HepG2 (cell line): Measurements from ENCODE around the gene TRPC4AP. TPM values are rescaled to one million over a fixed set of nuclear protein-coding genes. Genes with fewer than 3 reads are reported as not detected.

Experiments
- ARNT2 ChIP-seq: sonication (generic); formaldehyde crosslinking; IDR thresholded peaks from 2 replicates; pipeline ENCODE4 v1.8.0; 2022; ENCODE audit warnings: mild to moderate bottlenecking, low read depth, missing genetic modification reagents, moderate library complexity
- MXD4 ChIP-seq: IDR thresholded peaks from 2 replicates; pipeline ENCODE4 v1.6.1; 2016; ENCODE audit warnings: mild to moderate bottlenecking, missing biosample characterization, missing genetic modification reagents
- PHF8 ChIP-seq: sonication (generic); formaldehyde crosslinking; IDR thresholded peaks from 2 replicates; pipeline ENCODE4 v1.5.0; 2020; ENCODE audit warnings: missing genetic modification reagents
- SMARCE1 ChIP-seq: fragments of 450-650 bp; IDR thresholded peaks from 2 replicates; pipeline ENCODE4 v1.6.1; 2017; ENCODE audit warnings: borderline replicate concordance
- SOX6 ChIP-seq, 2 experiments: fragments of 450-650 bp in 1 of 2; sonication (generic) in 1 of 2; formaldehyde crosslinking in 1 of 2; IDR thresholded peaks; 2 replicates each; pipeline versions ENCODE4 v1.4.0 to v1.6.1; 2017 to 2020; ENCODE audit warnings: antibody characterized with exemption in 1 of 2, mild to moderate bottlenecking in 1 of 2, missing genetic modification reagents in 1 of 2
- TCF12 ChIP-seq, 2 experiments: fragments of 450-650 bp in 1 of 2; sonication (generic) in 1 of 2; formaldehyde crosslinking in 1 of 2; IDR thresholded peaks; 2 replicates each; pipeline versions ENCODE4 v1.6.1 to v1.8.0; 2017 to 2022; ENCODE audit warnings: antibody characterized with exemption in 1 of 2, mild to moderate bottlenecking in 1 of 2, missing genetic modification reagents in 1 of 2, moderate library complexity in 1 of 2
- U2AF1 ChIP-seq: fragments of 200-400 bp; formaldehyde crosslinking; optimal IDR thresholded peaks from 2 replicates; pipeline ENCODE3; 2017; ENCODE audit warnings: mild to moderate bottlenecking, low read depth, low read length
- ZNF329 ChIP-seq: sonication (generic); formaldehyde crosslinking; IDR thresholded peaks from 2 replicates; pipeline ENCODE4 v1.9.0; 2021; ENCODE audit warnings: low read depth, mild to moderate bottlenecking, missing genetic modification reagents
- ZNF331 ChIP-seq: sonication (generic); formaldehyde crosslinking; IDR thresholded peaks from 2 replicates; pipeline ENCODE4 v1.4.0; 2020; ENCODE audit warnings: missing genetic modification reagents
- ZNF333 ChIP-seq: sonication (generic); formaldehyde crosslinking; IDR thresholded peaks from 2 replicates; pipeline ENCODE4 v1.4.0; 2020; ENCODE audit warnings: mild to moderate bottlenecking, missing genetic modification reagents, borderline replicate concordance
- ZNF713 ChIP-seq: sonication (generic); formaldehyde crosslinking; IDR thresholded peaks from 2 replicates; pipeline ENCODE4 v1.4.0; 2020; ENCODE audit warnings: mild to moderate bottlenecking, missing genetic modification reagents
- ZNF740 ChIP-seq: sonication (generic); formaldehyde crosslinking; IDR thresholded peaks from 2 replicates; pipeline ENCODE4 v1.4.0; 2020; ENCODE audit warnings: missing genetic modification reagents
- ZNF75D ChIP-seq: sonication (generic); formaldehyde crosslinking; IDR thresholded peaks from 2 replicates; pipeline ENCODE4 v1.8.1; 2023; ENCODE audit warnings: missing genetic modification reagents, mild to moderate bottlenecking, borderline replicate concordance
- polyA plus RNA-seq, 8 experiments: library from polyadenylated mRNA; depleted of rRNA in 3 of 8; stranded (reverse) in 7 of 8; unstranded in 1 of 8; fragments of >200 nt; fragmentation: Illumina TruSeq in 4 of 8; extraction: Trizol in 4 of 8; gene quantifications; 2 replicates each; pipeline versions ENCODE4 v1.2.1 to v1.2.3, GENCODE V29; 2011 to 2016; ENCODE audit warnings: low read depth in 4 of 8, missing spikeins in 1 of 8, mixed read lengths in 1 of 8; ENCODE audit not compliant: insufficient read depth in 1 of 8
- total RNA-seq, 5 experiments: library from RNA; depleted of rRNA; stranded (reverse); fragments of >200 nt; fragmentation: Illumina TruSeq; extraction: Trizol; gene quantifications; 2 replicates each; pipeline ENCODE4 v1.2.3, GENCODE V29; 2016; ENCODE audit warnings: low read depth in 1 of 5
- TF ChIP-seq, protein P1 (sequence below): sonication (generic); formaldehyde crosslinking; IDR thresholded peaks from 2 replicates; pipeline ENCODE4 v1.5.0; 2020; ENCODE audit warnings: mild to moderate bottlenecking, missing genetic modification reagents, borderline replicate concordance
- TF ChIP-seq, protein P2 (sequence below): sonication (generic); formaldehyde crosslinking; IDR thresholded peaks from 2 replicates; pipeline ENCODE4 v1.5.1; 2020; ENCODE audit warnings: missing genetic modification reagents, mild to moderate bottlenecking, borderline replicate concordance
- TF ChIP-seq, protein P3 (sequence below): sonication (generic); formaldehyde crosslinking; IDR thresholded peaks from 2 replicates; pipeline ENCODE4 v1.5.0; 2020; ENCODE audit warnings: missing genetic modification reagents
- TF ChIP-seq, protein P4 (sequence below): sonication (generic); formaldehyde crosslinking; IDR thresholded peaks from 2 replicates; pipeline ENCODE4 v1.4.0; 2020; ENCODE audit warnings: mild to moderate bottlenecking, missing genetic modification reagents

TRPC4AP gene
- total and polyA plus RNA-seq, 2 of the 13 experiments (the other 11 are each of a cell fraction or from before 2014, with no cell fraction given), result 136 to 137 TPM

- TF ChIP-seq, protein P1, sequence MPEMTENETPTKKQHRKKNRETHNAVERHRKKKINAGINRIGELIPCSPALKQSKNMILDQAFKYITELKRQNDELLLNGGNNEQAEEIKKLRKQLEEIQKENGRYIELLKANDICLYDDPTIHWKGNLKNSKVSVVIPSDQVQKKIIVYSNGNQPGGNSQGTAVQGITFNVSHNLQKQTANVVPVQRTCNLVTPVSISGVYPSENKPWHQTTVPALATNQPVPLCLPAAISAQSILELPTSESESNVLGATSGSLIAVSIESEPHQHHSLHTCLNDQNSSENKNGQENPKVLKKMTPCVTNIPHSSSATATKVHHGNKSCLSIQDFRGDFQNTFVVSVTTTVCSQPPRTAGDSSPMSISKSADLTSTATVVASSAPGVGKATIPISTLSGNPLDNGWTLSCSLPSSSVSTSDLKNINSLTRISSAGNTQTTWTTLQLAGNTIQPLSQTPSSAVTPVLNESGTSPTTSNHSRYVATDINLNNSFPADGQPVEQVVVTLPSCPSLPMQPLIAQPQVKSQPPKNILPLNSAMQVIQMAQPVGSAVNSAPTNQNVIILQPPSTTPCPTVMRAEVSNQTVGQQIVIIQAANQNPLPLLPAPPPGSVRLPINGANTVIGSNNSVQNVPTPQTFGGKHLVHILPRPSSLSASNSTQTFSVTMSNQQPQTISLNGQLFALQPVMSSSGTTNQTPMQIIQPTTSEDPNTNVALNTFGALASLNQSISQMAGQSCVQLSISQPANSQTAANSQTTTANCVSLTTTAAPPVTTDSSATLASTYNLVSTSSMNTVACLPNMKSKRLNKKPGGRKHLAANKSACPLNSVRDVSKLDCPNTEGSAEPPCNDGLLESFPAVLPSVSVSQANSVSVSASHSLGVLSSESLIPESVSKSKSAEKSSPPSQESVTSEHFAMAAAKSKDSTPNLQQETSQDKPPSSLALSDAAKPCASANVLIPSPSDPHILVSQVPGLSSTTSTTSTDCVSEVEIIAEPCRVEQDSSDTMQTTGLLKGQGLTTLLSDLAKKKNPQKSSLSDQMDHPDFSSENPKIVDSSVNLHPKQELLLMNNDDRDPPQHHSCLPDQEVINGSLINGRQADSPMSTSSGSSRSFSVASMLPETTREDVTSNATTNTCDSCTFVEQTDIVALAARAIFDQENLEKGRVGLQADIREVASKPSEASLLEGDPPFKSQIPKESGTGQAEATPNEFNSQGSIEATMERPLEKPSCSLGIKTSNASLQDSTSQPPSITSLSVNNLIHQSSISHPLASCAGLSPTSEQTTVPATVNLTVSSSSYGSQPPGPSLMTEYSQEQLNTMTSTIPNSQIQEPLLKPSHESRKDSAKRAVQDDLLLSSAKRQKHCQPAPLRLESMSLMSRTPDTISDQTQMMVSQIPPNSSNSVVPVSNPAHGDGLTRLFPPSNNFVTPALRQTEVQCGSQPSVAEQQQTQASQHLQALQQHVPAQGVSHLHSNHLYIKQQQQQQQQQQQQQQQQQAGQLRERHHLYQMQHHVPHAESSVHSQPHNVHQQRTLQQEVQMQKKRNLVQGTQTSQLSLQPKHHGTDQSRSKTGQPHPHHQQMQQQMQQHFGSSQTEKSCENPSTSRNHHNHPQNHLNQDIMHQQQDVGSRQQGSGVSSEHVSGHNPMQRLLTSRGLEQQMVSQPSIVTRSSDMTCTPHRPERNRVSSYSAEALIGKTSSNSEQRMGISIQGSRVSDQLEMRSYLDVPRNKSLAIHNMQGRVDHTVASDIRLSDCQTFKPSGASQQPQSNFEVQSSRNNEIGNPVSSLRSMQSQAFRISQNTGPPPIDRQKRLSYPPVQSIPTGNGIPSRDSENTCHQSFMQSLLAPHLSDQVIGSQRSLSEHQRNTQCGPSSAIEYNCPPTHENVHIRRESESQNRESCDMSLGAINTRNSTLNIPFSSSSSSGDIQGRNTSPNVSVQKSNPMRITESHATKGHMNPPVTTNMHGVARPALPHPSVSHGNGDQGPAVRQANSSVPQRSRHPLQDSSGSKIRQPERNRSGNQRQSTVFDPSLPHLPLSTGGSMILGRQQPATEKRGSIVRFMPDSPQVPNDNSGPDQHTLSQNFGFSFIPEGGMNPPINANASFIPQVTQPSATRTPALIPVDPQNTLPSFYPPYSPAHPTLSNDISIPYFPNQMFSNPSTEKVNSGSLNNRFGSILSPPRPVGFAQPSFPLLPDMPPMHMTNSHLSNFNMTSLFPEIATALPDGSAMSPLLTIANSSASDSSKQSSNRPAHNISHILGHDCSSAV, result no peak; the same call in 1 of the 2 replicates
- TF ChIP-seq ARNT2 (CRISPR knock-in tag) (peak; percentile 97), TCF12 (IDR thresholded peaks at IDR 0.05) (no peak), TCF12 (CRISPR knock-in tag; IDR thresholded peaks at IDR 0.05) (peak; percentile 94), PHF8 (peak; percentile 99), ZNF333 (CRISPR knock-in tag) (peak; percentile 98), ZNF713 (CRISPR knock-in tag) (0 out of 2 replicates have a peak, but pooled peaks have one; percentile 84), ZNF329 (peak; percentile 1; the same call in 1 of the 2 replicates), MXD4 (CRISPR knock-in tag) (peak; percentile 92), SOX6 (IDR thresholded peaks at IDR 0.05) (no peak), SOX6 (CRISPR knock-in tag; IDR thresholded peaks at IDR 0.05) (peak; percentile 76), U2AF1 (peak; percentile 87), ZNF75D (no peak), ZNF740 (CRISPR knock-in tag) (peak; percentile 3), SMARCE1 (no peak), ZNF331 (CRISPR knock-in tag) (peak; percentile 94)
- TF ChIP-seq, protein P2, sequence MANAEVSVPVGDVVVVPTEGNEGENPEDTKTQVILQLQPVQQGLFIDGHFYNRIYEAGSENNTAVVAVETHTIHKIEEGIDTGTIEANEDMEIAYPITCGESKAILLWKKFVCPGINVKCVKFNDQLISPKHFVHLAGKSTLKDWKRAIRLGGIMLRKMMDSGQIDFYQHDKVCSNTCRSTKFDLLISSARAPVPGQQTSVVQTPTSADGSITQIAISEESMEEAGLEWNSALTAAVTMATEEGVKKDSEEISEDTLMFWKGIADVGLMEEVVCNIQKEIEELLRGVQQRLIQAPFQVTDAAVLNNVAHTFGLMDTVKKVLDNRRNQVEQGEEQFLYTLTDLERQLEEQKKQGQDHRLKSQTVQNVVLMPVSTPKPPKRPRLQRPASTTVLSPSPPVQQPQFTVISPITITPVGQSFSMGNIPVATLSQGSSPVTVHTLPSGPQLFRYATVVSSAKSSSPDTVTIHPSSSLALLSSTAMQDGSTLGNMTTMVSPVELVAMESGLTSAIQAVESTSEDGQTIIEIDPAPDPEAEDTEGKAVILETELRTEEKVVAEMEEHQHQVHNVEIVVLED (CRISPR knock-in tag), result peak; percentile 95
- TF ChIP-seq, protein P3, sequence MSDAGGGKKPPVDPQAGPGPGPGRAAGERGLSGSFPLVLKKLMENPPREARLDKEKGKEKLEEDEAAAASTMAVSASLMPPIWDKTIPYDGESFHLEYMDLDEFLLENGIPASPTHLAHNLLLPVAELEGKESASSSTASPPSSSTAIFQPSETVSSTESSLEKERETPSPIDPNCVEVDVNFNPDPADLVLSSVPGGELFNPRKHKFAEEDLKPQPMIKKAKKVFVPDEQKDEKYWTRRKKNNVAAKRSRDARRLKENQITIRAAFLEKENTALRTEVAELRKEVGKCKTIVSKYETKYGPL (CRISPR knock-in tag), result peak; percentile 94
- TF ChIP-seq, protein P4, sequence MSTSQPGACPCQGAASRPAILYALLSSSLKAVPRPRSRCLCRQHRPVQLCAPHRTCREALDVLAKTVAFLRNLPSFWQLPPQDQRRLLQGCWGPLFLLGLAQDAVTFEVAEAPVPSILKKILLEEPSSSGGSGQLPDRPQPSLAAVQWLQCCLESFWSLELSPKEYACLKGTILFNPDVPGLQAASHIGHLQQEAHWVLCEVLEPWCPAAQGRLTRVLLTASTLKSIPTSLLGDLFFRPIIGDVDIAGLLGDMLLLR (CRISPR knock-in tag), result peak; percentile 97
These were observed at the start of gene TRPC4AP (continued) for GRCh38 chr20:35092524-35093266.
